Colon (tissue), 2 donors: Measurements from ENCODE around the gene PRIMA1.

Source experiments
- FAIRE-seq: peaks from 2 replicates; lab custom pipeline; 2012; peaks lifted over from hg19 to GRCh38; lab: Jason Lieb, UNC
- donor health status: control.
- donor health status: control.

Gene PRIMA1

GRCh38 chr14:93731753-93732152 lies 56.5 kb downstream of the PRIMA1 start:
- no peak for FAIRE-seq

- no peak for FAIRE-seq
Measured at GRCh38 chr14:93729993-93730392, 58.3 kb downstream of the PRIMA1 start.

GRCh38 chr14:93728651-93729016 lies 59.7 kb downstream of the PRIMA1 start:
- no peak for FAIRE-seq

GRCh38 chr14:93727917-93728650 lies 60.2 kb downstream of the PRIMA1 start:
- no peak for FAIRE-seq

GRCh38 chr14:93727039-93727740 lies 61.1 kb downstream of the PRIMA1 start:
- no peak for FAIRE-seq

- no peak for FAIRE-seq
Measured at GRCh38 chr14:93725993-93726392, 62.3 kb downstream of the PRIMA1 start.

GRCh38 chr14:93725002-93725582 lies 63.2 kb downstream of the PRIMA1 start:
- no peak for FAIRE-seq

GRCh38 chr14:93723001-93723400 lies 65.3 kb downstream of the PRIMA1 start:
- no peak for FAIRE-seq

- FAIRE-seq, result no peak
Measured at GRCh38 chr14:93720981-93721483, 67.3 kb downstream of the PRIMA1 start.

- no peak for FAIRE-seq
Measured at GRCh38 chr14:93720076-93720815, 68.0 kb downstream of the PRIMA1 start.

GRCh38 chr14:93719256-93719655 lies 69.0 kb downstream of the PRIMA1 start:
- FAIRE-seq, result no peak

- FAIRE-seq, result no peak
Measured at GRCh38 chr14:93717668-93718320, 70.5 kb downstream of the PRIMA1 start.

GRCh38 chr14:93716746-93717667 lies 71.3 kb downstream of the PRIMA1 start:
- FAIRE-seq, result no peak

GRCh38 chr14:93716002-93716745 lies 72.1 kb downstream of the PRIMA1 start:
- no peak for FAIRE-seq

GRCh38 chr14:93715279-93715927 lies 72.9 kb downstream of the PRIMA1 start:
- FAIRE-seq, result no peak

- FAIRE-seq, result no peak
Measured at GRCh38 chr14:93714605-93715004, 73.7 kb downstream of the PRIMA1 start.

- no peak for FAIRE-seq
Measured at GRCh38 chr14:93713726-93714405, 74.4 kb downstream of the PRIMA1 start.

- no peak for FAIRE-seq
Measured at GRCh38 chr14:93712838-93713724, 75.2 kb downstream of the PRIMA1 start.
